OCI-M2 (cell line): ENCODE measurements around the gene ATOSB.

Experiments
- DNase-seq: peaks from one replicate; lab custom pipeline; 2025; ENCODE audit not compliant: unreplicated experiment; lab: John Stamatoyannopoulos, UW

The ATOSB gene

GRCh38 chr9:35054871-35055644, 60.6 kb downstream of the ATOSB start:
- no peak for DNase-seq

- no peak for DNase-seq
Measured at GRCh38 chr9:35054185-35054835, 61.4 kb downstream of the ATOSB start.
